IMR-90 (cell line): ENCODE results near the gene NUDT1. TPM values are rescaled to one million over a fixed set of nuclear protein-coding genes. Genes with fewer than 3 reads are reported as not detected.

Source experiments
- ATAC-seq: fragments of 200-7000 bp; cut with Tn5 transposase; 2 replicates; pipeline ENCODE4 v1.9.1; 2020; ENCODE audit warnings: low read depth, mild to moderate bottlenecking, moderate library complexity
- BruUV-seq: library from RNA; stranded (reverse); fragments of 400-500 nt; replicated peaks from 2 replicates; lab custom pipeline; 2021; lab: Mats Ljungman, UMichigan
- CTCF ChIA-PET: fragments of 300-600 bp; formaldehyde crosslinking; extraction: SDS; loops from one replicate; lab custom pipeline; 2021; ENCODE audit warnings: antibody characterized with exemption; lab: Yijun Ruan, JAX
- POLR2A ChIA-PET: fragments of 300-600 bp; sonication (Branson Sonifier 250); formaldehyde crosslinking; loops from one replicate; lab custom pipeline; 2022; ENCODE audit warnings: antibody characterized with exemption; ENCODE audit not compliant: unreplicated experiment; lab: Charles Lee
- DNase-seq: peaks from one replicate; pipeline ENCODE4 v3.0.0; 2013
- H2AFZ ChIP-seq: replicated peaks from 2 replicates; pipeline ENCODE3; 2013; ENCODE audit warnings: low read length, mild to moderate bottlenecking; ENCODE audit not compliant: poor library complexity
- H2AK5ac ChIP-seq: 2 replicates; pipeline ENCODE4 v1.6.1; 2013; ENCODE audit warnings: low read depth, low read length, inconsistent platforms
- H2AK9ac ChIP-seq: replicated peaks from 2 replicates; pipeline ENCODE3; 2013; ENCODE audit warnings: mild to moderate bottlenecking, low read depth, low read length, moderate library complexity; ENCODE audit not compliant: poor library complexity
- H2BK120ac ChIP-seq: 2 replicates; pipeline ENCODE4 v1.6.1; 2013; ENCODE audit warnings: low read depth, low read length, inconsistent platforms
- H2BK15ac ChIP-seq: 3 replicates; pipeline ENCODE4 v1.6.1; 2013; ENCODE audit warnings: low read depth, low read length, inconsistent platforms
- H2BK20ac ChIP-seq: 2 replicates; pipeline ENCODE4 v1.6.1; 2013; ENCODE audit warnings: low read depth, mild to moderate bottlenecking, inconsistent platforms, low read length, moderate library complexity
- H2BK5ac ChIP-seq: 2 replicates; pipeline ENCODE4 v1.6.1; 2013; ENCODE audit warnings: mild to moderate bottlenecking, low read depth, low read length, inconsistent platforms; ENCODE audit not compliant: poor library complexity, severe bottlenecking
- H3K14ac ChIP-seq: replicated peaks from 2 replicates; pipeline ENCODE4 v1.6.1; 2013; ENCODE audit warnings: low read depth, low read length, inconsistent platforms
- H3K18ac ChIP-seq: 2 replicates; pipeline ENCODE4 v1.6.1; 2013; ENCODE audit warnings: low read depth, low read length, control low read depth
- H3K23ac ChIP-seq: 2 replicates; pipeline ENCODE4 v1.6.1; 2013; ENCODE audit warnings: low read depth, low read length, inconsistent platforms
- H3K27ac ChIP-seq: 2 replicates; pipeline ENCODE4 v1.5.1; 2013; ENCODE audit warnings: mild to moderate bottlenecking, control low read depth, low read length; ENCODE audit not compliant: insufficient read depth
- H3K27me3 ChIP-seq: 2 replicates; pipeline ENCODE4 v1.6.1; 2013; ENCODE audit warnings: low read length; ENCODE audit not compliant: control insufficient read depth, insufficient read depth
- H3K36me3 ChIP-seq: 2 replicates; pipeline ENCODE4 v1.6.1; 2013; ENCODE audit warnings: low read length, mixed read lengths; ENCODE audit not compliant: control insufficient read depth, insufficient read depth
- H3K4ac ChIP-seq: 2 replicates; pipeline ENCODE4 v1.6.1; 2013; ENCODE audit warnings: low read depth, low read length, inconsistent platforms
- H3K4me1 ChIP-seq: 2 replicates; pipeline ENCODE4 v1.6.1; 2013; ENCODE audit warnings: low read length, mixed read lengths; ENCODE audit not compliant: control insufficient read depth, insufficient read depth
- H3K4me2 ChIP-seq: 2 replicates; pipeline ENCODE4 v1.6.1; 2013; ENCODE audit warnings: low read depth, mild to moderate bottlenecking, control low read depth, low read length, moderate library complexity
- H3K4me3 ChIP-seq: 2 replicates; pipeline ENCODE4 v1.5.1; 2013; ENCODE audit warnings: low read depth, mild to moderate bottlenecking, control low read depth, low read length, moderate library complexity; ENCODE audit not compliant: insufficient read depth
- H3K56ac ChIP-seq: 2 replicates; pipeline ENCODE4 v1.6.1; 2013; ENCODE audit warnings: low read length, inconsistent platforms; ENCODE audit not compliant: insufficient read depth; ENCODE audit errors: extremely low read depth
- H3K79me1 ChIP-seq, 2 experiments: 2 replicates each; pipeline ENCODE4 v1.6.1; 2013; ENCODE audit warnings: low read length in 2 of 2, inconsistent platforms in 1 of 2, low read depth in 1 of 2
- H3K9ac ChIP-seq: 2 replicates; pipeline ENCODE4 v1.6.1; 2013; ENCODE audit warnings: low read depth, low read length, control low read depth
- H3K9me1 ChIP-seq: 2 replicates; pipeline ENCODE4 v1.6.1; 2013; ENCODE audit warnings: low read length, inconsistent platforms; ENCODE audit not compliant: insufficient read depth
- H3K9me3 ChIP-seq: 2 replicates; pipeline ENCODE4 v1.6.1; 2013; ENCODE audit warnings: low read length; ENCODE audit not compliant: control insufficient read depth, insufficient read depth
- H4K20me1 ChIP-seq: 2 replicates; pipeline ENCODE4 v1.6.1; 2013; ENCODE audit warnings: low read length, inconsistent platforms; ENCODE audit not compliant: insufficient read depth
- H4K5ac ChIP-seq: 2 replicates; pipeline ENCODE4 v1.6.1; 2013; ENCODE audit warnings: mild to moderate bottlenecking, low read depth, low read length, control low read depth
- H4K8ac ChIP-seq, 2 experiments: 2 replicates each; pipeline ENCODE4 v1.6.1; 2013; ENCODE audit warnings: low read depth in 2 of 2, low read length in 2 of 2, control low read depth in 1 of 2, inconsistent platforms in 1 of 2
- H4K91ac ChIP-seq: 2 replicates; pipeline ENCODE4 v1.6.1; 2013; ENCODE audit warnings: low read depth, low read length, inconsistent platforms; ENCODE audit not compliant: insufficient read depth
- BHLHE40 ChIP-seq: fragments of 150-350 bp; IDR thresholded peaks from 2 replicates; pipeline ENCODE4 v1.6.1; 2016; ENCODE audit warnings: mild to moderate bottlenecking, low read depth, low read length
- CEBPB ChIP-seq: IDR thresholded peaks from 2 replicates; pipeline ENCODE4 v1.6.1; 2012; ENCODE audit warnings: low read depth, low read length, improper control_type of control experiment
- CHD1 ChIP-seq: IDR thresholded peaks from 2 replicates; pipeline ENCODE4 v1.6.1; 2012; ENCODE audit warnings: low read depth, low read length, improper control_type of control experiment
- CTCF ChIP-seq: conservative IDR thresholded peaks from 2 replicates; pipeline ENCODE4 v1.5.1; 2012; ENCODE audit warnings: mild to moderate bottlenecking, low read depth, low read length, improper control_type of control experiment
- ELK1 ChIP-seq: fragments of 150-350 bp; IDR thresholded peaks from 2 replicates; pipeline ENCODE4 v1.6.1; 2016; ENCODE audit warnings: low read depth, mild to moderate bottlenecking, low read length, moderate library complexity, borderline replicate concordance
- FOS ChIP-seq: fragments of 150-350 bp; IDR thresholded peaks from 2 replicates; pipeline ENCODE4 v1.6.1; 2016; ENCODE audit warnings: low read depth, low read length
- MAFK ChIP-seq: IDR thresholded peaks from 2 replicates; pipeline ENCODE4 v1.6.1; 2012; ENCODE audit warnings: low read depth, low read length, improper control_type of control experiment
- MAZ ChIP-seq: IDR thresholded peaks from 2 replicates; pipeline ENCODE4 v1.6.1; 2012; ENCODE audit warnings: low read depth, mild to moderate bottlenecking, low read length, improper control_type of control experiment, moderate library complexity, borderline replicate concordance
- MXI1 ChIP-seq: IDR thresholded peaks from 2 replicates; pipeline ENCODE4 v1.6.1; 2012; ENCODE audit warnings: low read depth, mild to moderate bottlenecking, low read length, moderate library complexity, borderline replicate concordance
- NFE2L2 ChIP-seq: fragments of 150-350 bp; IDR thresholded peaks from 2 replicates; pipeline ENCODE4 v1.6.1; 2016; ENCODE audit warnings: low read depth, mild to moderate bottlenecking, low read length
- POLR2A ChIP-seq: IDR thresholded peaks from 2 replicates; pipeline ENCODE4 v1.6.1; 2012; ENCODE audit warnings: mild to moderate bottlenecking, low read depth, low read length
- RAD21 ChIP-seq: IDR thresholded peaks from 2 replicates; pipeline ENCODE4 v1.6.1; 2012; ENCODE audit warnings: low read length, improper control_type of control experiment
- RCOR1 ChIP-seq: IDR thresholded peaks from 2 replicates; pipeline ENCODE4 v1.6.1; 2012; ENCODE audit warnings: mild to moderate bottlenecking, low read length, improper control_type of control experiment; ENCODE audit not compliant: insufficient replicate concordance
- RFX5 ChIP-seq: IDR thresholded peaks from 2 replicates; pipeline ENCODE4 v1.8.0; 2012; ENCODE audit warnings: low read depth, mild to moderate bottlenecking, low read length, moderate library complexity
- SMC3 ChIP-seq: fragments of 150-350 bp; IDR thresholded peaks from 2 replicates; pipeline ENCODE4 v1.6.1; 2016; ENCODE audit warnings: low read depth, mild to moderate bottlenecking, antibody characterized with exemption, low read length, moderate library complexity
- USF2 ChIP-seq: fragments of 150-350 bp; IDR thresholded peaks from 2 replicates; pipeline ENCODE4 v1.6.1; 2017; ENCODE audit warnings: mild to moderate bottlenecking, antibody characterized with exemption, low read length, low read depth
- WGBS, 2 experiments: methylation state at CpG; one replicate each; pipeline versions ENCODE4 v1.1.5 to v1.1.7; 2013; ENCODE audit warnings: missing lambda C conversion rate in 2 of 2; ENCODE audit not compliant: insufficient read length in 1 of 2; ENCODE audit errors: extremely low coverage in 2 of 2; 5-methylcytosine and 5-hydroxymethylcytosine counted together
- dilution Hi-C: fragments of 300-500 bp; cut with HindIII; formaldehyde crosslinking; loops from one replicate; pipeline ENCODE4 v1.14.3; 2018; ENCODE audit warnings: low sequenced_read_pairs; ENCODE audit not compliant: unreplicated experiment
- in situ Hi-C: fragments of 300-500 bp; cut with MboI; formaldehyde crosslinking; loops from 3 replicates; pipeline ENCODE4 v1.14.3; 2019; ENCODE audit warnings: low sequenced_read_pairs, inconsistent platforms, mixed read lengths
- intact Hi-C: fragments of 100-400 bp; cut with micrococcal nuclease; formaldehyde crosslinking; loops from 2 replicates; pipeline ENCODE4 v1.10.0; 2022
- polyA plus RNA-seq, 3 experiments: library from polyadenylated mRNA; depleted of rRNA; stranded (reverse); fragments of >200 nt; gene quantifications; 2 replicates each; pipeline ENCODE4 v1.2.3, GENCODE V29; 2012; ENCODE audit warnings: low replicate concordance in 1 of 3
- total RNA-seq: library from RNA; depleted of rRNA; stranded (reverse); fragments of >200 nt; gene quantifications from 2 replicates; pipeline ENCODE4 v1.2.3, GENCODE V29; 2012

NUDT1 gene
- total and polyA plus RNA-seq, 2 of the 4 experiments (the other 2 are of a cell fraction): 33.4 to 49.1 TPM

- no peak overlapping the region for H3K23ac ChIP-seq
- H2AK5ac ChIP-seq: no peak overlapping the region
- H3K4ac ChIP-seq: no peak overlapping the region
- H2AFZ ChIP-seq: no peak overlapping the region
- H3K79me1 ChIP-seq: peaks cover 0 to 25% of the 10 kb centered on the region in 2 experiments
- CTCF ChIA-PET: no interaction called here
- intact Hi-C loops (loop anchor here (10.0 kb wide), 1 partner anchor 98 kb away; no protein-coding TSS in a partner anchor), in situ Hi-C loops (loop anchor here (10.0 kb wide), 1 partner anchor 628 kb away; the partner anchor contains the start of gene PSMG3), dilution Hi-C loops (no loop called here)
- no peaks in the 10 kb centered on the region for H3K27me3 ChIP-seq
- H3K9me1 ChIP-seq: peaks cover 14% of the 10 kb centered on the region
- H2BK120ac ChIP-seq: no peak overlapping the region
- H4K5ac ChIP-seq: no peak overlapping the region
- no peak overlapping the region for H4K91ac ChIP-seq
- H3K9me3 ChIP-seq: no peaks in the 10 kb centered on the region
- H3K14ac ChIP-seq: no peak overlapping the region
- H3K4me1 ChIP-seq: peaks cover 16% of the 10 kb centered on the region
- no peak overlapping the region for H2BK20ac ChIP-seq
- no peak overlapping the region for H2AK9ac ChIP-seq
- H3K18ac ChIP-seq: no peak overlapping the region
- BruUV-seq: no TSS peak
- no peak overlapping the region for H3K27ac ChIP-seq
- POLR2A ChIA-PET: no interaction called here
- H3K4me2 ChIP-seq: no peak overlapping the region
- ATAC-seq: no peak
- no peak overlapping the region for H2BK5ac ChIP-seq
- peaks cover 16% of the 10 kb centered on the region; the same call in 1 of the 2 replicates for H3K36me3 ChIP-seq
- H4K8ac ChIP-seq: no peak overlapping the region
- WGBS, 2 experiments: 94% methylated on average over 7 of the region's 14 CpGs; no CpG with 5 or more reads in 1 of the 2 experiments
- H3K56ac ChIP-seq: no peak overlapping the region
- no peak overlapping the region for H3K4me3 ChIP-seq
- no peak overlapping the region for H3K9ac ChIP-seq
- TF ChIP-seq CEBPB (no peak), RAD21 (no peak), NFE2L2 (no peak), FOS (no peak), POLR2A (no peak), USF2 (no peak), CTCF (no peak), BHLHE40 (no peak), SMC3 (no peak), RFX5 (no peak), MAFK (no peak), MAZ (no peak), MXI1 (no peak), CHD1 (no peak), RCOR1 (no peak), ELK1 (no peak)
- no peak overlapping the region for H2BK15ac ChIP-seq
- H4K20me1 ChIP-seq: peaks cover 4% of the 10 kb centered on the region
- no peak for DNase-seq
Observed at GRCh38 chr7:2202361-2202761, 39.7 kb upstream of the NUDT1 start.
